GM10248 (cell line): ENCODE measurements around the gene TSPO2.

Source experiments
- CTCF ChIA-PET: fragments of 300-600 bp; sonication (Branson Sonifier 250); formaldehyde crosslinking; extraction: SDS; loops from one replicate; lab custom pipeline; 2021; ENCODE audit warnings: antibody characterized with exemption; lab: Yijun Ruan, JAX
- POLR2A ChIA-PET: fragments of 350-650 bp; sonication (Branson Sonifier 250); formaldehyde crosslinking; extraction: SDS; loops from one replicate; lab custom pipeline; 2020; ENCODE audit warnings: antibody characterized with exemption; lab: Yijun Ruan, JAX
- DNase-seq: peaks from one replicate; pipeline ENCODE4 v3.0.0; 2012; ENCODE audit errors: extremely low spot score
- CTCF ChIP-seq: IDR thresholded peaks from 2 replicates; pipeline ENCODE4 v1.5.1; 2012; ENCODE audit warnings: mild to moderate bottlenecking, low read depth; ENCODE audit errors: extremely low read depth, missing control alignments, control extremely low read depth

TSPO2 gene

GRCh38 chr6:41054511-41054910, 12.2 kb downstream of the TSPO2 start:
- POLR2A ChIA-PET, result no interaction called here

GRCh38 chr6:41055149-41055548, 12.9 kb downstream of the TSPO2 start:
- ChIA-PET POLR2A (no interaction called here), CTCF (interaction anchor here (1.1 to 9.9 kb wide), 6 partner anchors 9 to 28 kb away, joined by 3 to 85 read pairs (median 6); partner anchors contain the start of genes TSPO2 and UNC5CL)
- peak; percentile 8 for DNase-seq
- TF ChIP-seq CTCF, result no peak

More at GRCh38 chr6:41054511-41054910, 12.2 kb downstream of the TSPO2 start:
- DNase-seq, result no peak
- TF ChIP-seq CTCF, result no peak
- CTCF ChIA-PET, result interaction anchor here (1.1 to 9.9 kb wide), 7 partner anchors 10 to 27 kb away, joined by 3 to 85 read pairs (median 5); partner anchors contain the start of genes TSPO2 and UNC5CL

- POLR2A ChIA-PET, result no interaction called here
- CTCF ChIA-PET, result interaction anchor here (1.0 to 9.9 kb wide), 8 partner anchors 11 to 112 kb away, joined by 3 to 85 read pairs (median 6); partner anchors contain the start of genes TSPO2 and UNC5CL
- DNase-seq, result no peak
- no peak for TF ChIP-seq CTCF
These were observed 14.7 kb downstream of the TSPO2 start for GRCh38 chr6:41056768-41057490.

- ChIA-PET CTCF (interaction anchor here (0.9 to 3.3 kb wide), 5 partner anchors 10 to 24 kb away, joined by 3 to 22 read pairs (median 3); partner anchors contain the start of gene UNC5CL), POLR2A (no interaction called here)
- no peak for DNase-seq
- TF ChIP-seq CTCF, result no peak
These were observed 16.5 kb downstream of the TSPO2 start for GRCh38 chr6:41058783-41059181.

GRCh38 chr6:41059556-41059955, 17.3 kb downstream of the TSPO2 start:
- TF ChIP-seq CTCF, result no peak
- ChIA-PET POLR2A (no interaction called here), CTCF (interaction anchor here (0.9 to 3.3 kb wide), 7 partner anchors 10 to 32 kb away, joined by 3 to 22 read pairs (median 4); partner anchors contain the start of gene UNC5CL)
- no peak for DNase-seq

GRCh38 chr6:41061196-41061726, 19.0 kb downstream of the TSPO2 start:
- TF ChIP-seq CTCF, result no peak
- POLR2A ChIA-PET, result no interaction called here
- CTCF ChIA-PET, result interaction anchor here (3.3 kb wide), 1 partner anchor 8 kb away, joined by 22 read pairs; no protein-coding TSS in a partner anchor
- no peak for DNase-seq
